Glutamatergic neuron (in vitro differentiated cells): ENCODE data around the gene COG1. TPM values are rescaled to one million over a fixed set of nuclear protein-coding genes. Genes with fewer than 3 reads are reported as not detected.
A peak's percentile ranks its signal among the peaks of the same experiment; 100 is the strongest.

ENCODE experiments used
- DNase-seq: peaks from one replicate; pipeline ENCODE4 v3.0.0; 2022
- H3K27ac Mint-ChIP-seq: one replicate; pipeline ENCODE4 v1.8.0; 2020; ENCODE audit warnings: mild to moderate bottlenecking, mixed read lengths, inconsistent platforms; ENCODE audit not compliant: unreplicated experiment
- H3K27me3 Mint-ChIP-seq: one replicate; pipeline ENCODE4 v1.8.0; 2020; ENCODE audit warnings: mild to moderate bottlenecking, moderate library complexity, mixed read lengths, inconsistent platforms; ENCODE audit not compliant: unreplicated experiment
- H3K36me3 Mint-ChIP-seq: one replicate; pipeline ENCODE4 v1.8.0; 2020; ENCODE audit warnings: mild to moderate bottlenecking, mixed read lengths, inconsistent platforms; ENCODE audit not compliant: unreplicated experiment
- H3K4me1 Mint-ChIP-seq: one replicate; pipeline ENCODE4 v1.8.0; 2020; ENCODE audit warnings: mild to moderate bottlenecking, low read depth, mixed read lengths, inconsistent platforms; ENCODE audit not compliant: unreplicated experiment
- H3K4me3 Mint-ChIP-seq: one replicate; pipeline ENCODE4 v1.8.0; 2020; ENCODE audit warnings: mild to moderate bottlenecking, mixed read lengths, inconsistent platforms; ENCODE audit not compliant: unreplicated experiment
- H3K9me3 Mint-ChIP-seq: one replicate; pipeline ENCODE4 v1.8.0; 2020; ENCODE audit warnings: mild to moderate bottlenecking, moderate library complexity, mixed read lengths, inconsistent platforms; ENCODE audit not compliant: unreplicated experiment
- total RNA-seq: library from RNA; stranded (reverse); fragmentation: NEBNext Ultra II Directional; extraction: Animal tissue kit (Norgen Biotek cat#: 25700); gene quantifications from one replicate; pipeline ENCODE4 v1.2.1, GENCODE V29; 2021; ENCODE audit not compliant: unreplicated experiment
- TF ChIP-seq, protein P1 (sequence below): fragments of 200-600 bp; sonication (generic); IDR thresholded peaks from one replicate; pipeline ENCODE4 v1.5.0; 2021; ENCODE audit not compliant: partially characterized antibody, unreplicated experiment

Gene COG1
- total RNA-seq, 1 donor from 2014 or later: 43.1 TPM

- no peak overlapping the region for H3K4me3 Mint-ChIP-seq
- peaks cover 1% of the 10 kb centered on the region for H3K4me1 Mint-ChIP-seq
- H3K27me3 Mint-ChIP-seq: peaks cover 2% of the 10 kb centered on the region
- H3K27ac Mint-ChIP-seq: no peak overlapping the region
- H3K9me3 Mint-ChIP-seq: peaks cover 4% of the 10 kb centered on the region
- DNase-seq: no peak
- H3K36me3 Mint-ChIP-seq: peaks cover 5% of the 10 kb centered on the region
- TF ChIP-seq, protein P1, sequence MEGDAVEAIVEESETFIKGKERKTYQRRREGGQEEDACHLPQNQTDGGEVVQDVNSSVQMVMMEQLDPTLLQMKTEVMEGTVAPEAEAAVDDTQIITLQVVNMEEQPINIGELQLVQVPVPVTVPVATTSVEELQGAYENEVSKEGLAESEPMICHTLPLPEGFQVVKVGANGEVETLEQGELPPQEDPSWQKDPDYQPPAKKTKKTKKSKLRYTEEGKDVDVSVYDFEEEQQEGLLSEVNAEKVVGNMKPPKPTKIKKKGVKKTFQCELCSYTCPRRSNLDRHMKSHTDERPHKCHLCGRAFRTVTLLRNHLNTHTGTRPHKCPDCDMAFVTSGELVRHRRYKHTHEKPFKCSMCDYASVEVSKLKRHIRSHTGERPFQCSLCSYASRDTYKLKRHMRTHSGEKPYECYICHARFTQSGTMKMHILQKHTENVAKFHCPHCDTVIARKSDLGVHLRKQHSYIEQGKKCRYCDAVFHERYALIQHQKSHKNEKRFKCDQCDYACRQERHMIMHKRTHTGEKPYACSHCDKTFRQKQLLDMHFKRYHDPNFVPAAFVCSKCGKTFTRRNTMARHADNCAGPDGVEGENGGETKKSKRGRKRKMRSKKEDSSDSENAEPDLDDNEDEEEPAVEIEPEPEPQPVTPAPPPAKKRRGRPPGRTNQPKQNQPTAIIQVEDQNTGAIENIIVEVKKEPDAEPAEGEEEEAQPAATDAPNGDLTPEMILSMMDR: no peak
Measured at GRCh38 chr17:73203788-73204479, 11.1 kb downstream of the COG1 start.

DNA sequence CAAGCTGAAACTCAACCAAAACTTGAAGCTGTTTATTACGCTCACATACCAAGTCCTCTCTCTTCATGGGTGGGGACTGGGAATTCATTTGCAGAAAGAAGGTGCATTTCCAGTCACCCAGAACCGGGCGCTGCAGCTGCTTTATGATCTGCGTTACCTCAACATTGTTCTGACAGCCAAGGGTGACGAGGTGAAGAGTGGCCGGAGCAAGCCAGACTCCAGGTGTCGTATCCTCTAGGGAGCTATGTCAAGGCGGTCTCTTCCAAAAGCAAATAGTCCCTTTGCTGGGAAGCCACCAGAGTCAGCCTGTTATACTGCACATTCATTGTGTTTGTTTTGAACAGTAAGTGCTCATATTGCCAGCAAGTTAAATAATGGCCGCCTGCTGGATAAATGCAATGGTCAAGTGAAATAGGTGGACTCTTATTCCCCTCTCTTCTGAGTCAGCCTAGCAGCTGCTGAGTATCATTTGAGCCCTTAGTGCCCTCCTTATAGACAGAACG is 12.7 kb downstream of the COG1 start:
- Mint-ChIP-seq H3K9me3 (peaks cover 2% of the 10 kb centered on the region), H3K36me3 (no peaks in the 10 kb centered on the region), H3K27ac (no peak overlapping the region), H3K27me3 (peaks cover 2% of the 10 kb centered on the region), H3K4me1 (peaks cover 3% of the 10 kb centered on the region), H3K4me3 (no peak overlapping the region)
- no peak for DNase-seq
- TF ChIP-seq, protein P1: no peak

GRCh38 chr17:73208139-73208827 is 15.4 kb downstream of the COG1 start:
- no peak overlapping the region for H3K27ac Mint-ChIP-seq
- H3K4me3 Mint-ChIP-seq: no peak overlapping the region
- no peaks in the 10 kb centered on the region for H3K36me3 Mint-ChIP-seq
- TF ChIP-seq, protein P1: no peak
- H3K27me3 Mint-ChIP-seq: peaks cover 2% of the 10 kb centered on the region
- peaks cover 2% of the 10 kb centered on the region for H3K9me3 Mint-ChIP-seq
- DNase-seq: no peak
- peaks cover 1% of the 10 kb centered on the region for H3K4me1 Mint-ChIP-seq

DNA sequence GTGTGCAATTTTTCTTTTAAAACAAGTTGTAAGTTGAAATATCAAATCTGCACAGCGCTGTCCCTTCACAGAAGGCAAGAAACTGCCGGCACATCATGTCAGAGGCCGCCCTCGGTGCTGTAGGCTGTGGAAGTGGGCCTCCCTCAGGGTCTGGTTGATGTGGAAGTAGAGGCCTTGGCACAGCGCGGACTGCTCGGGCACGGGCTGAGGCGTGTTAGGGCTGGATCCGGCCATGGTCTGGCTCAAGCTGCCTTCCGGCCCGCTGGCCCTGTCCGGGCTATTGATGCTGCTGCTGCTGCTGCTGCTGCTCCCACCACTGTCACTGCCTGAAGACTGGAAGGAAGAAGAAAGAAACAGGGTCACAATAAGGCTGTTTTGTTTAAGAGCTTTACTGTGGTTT is 16.6 kb downstream of the COG1 start:
- Mint-ChIP-seq H3K4me3 (no peak overlapping the region), H3K27ac (no peak overlapping the region), H3K4me1 (peaks cover 1% of the 10 kb centered on the region), H3K9me3 (peaks cover 2% of the 10 kb centered on the region), H3K36me3 (no peaks in the 10 kb centered on the region), H3K27me3 (peaks cover 3% of the 10 kb centered on the region)
- TF ChIP-seq, protein P1: no peak
- DNase-seq: no peak

GRCh38 chr17:73210002-73210678 is 17.3 kb downstream of the COG1 start:
- Mint-ChIP-seq H3K9me3 (peaks cover 2% of the 10 kb centered on the region), H3K27me3 (peaks cover 3% of the 10 kb centered on the region), H3K36me3 (no peaks in the 10 kb centered on the region), H3K4me1 (peaks cover 1% of the 10 kb centered on the region), H3K27ac (no peak overlapping the region), H3K4me3 (no peak overlapping the region)
- TF ChIP-seq, protein P1: peak; percentile 78
- DNase-seq: no peak
